ENCODE data around the gene IQGAP1. TPM values are rescaled to one million over a fixed set of nuclear protein-coding genes. Genes with fewer than 3 reads are reported as not detected.

IQGAP1 gene
- total and polyA plus RNA-seq, 9 of the 15 experiments (the other 6 are each of a cell fraction or from before 2014, with no cell fraction given), result 37.6 to 143 (median 77.7) TPM

DNA sequence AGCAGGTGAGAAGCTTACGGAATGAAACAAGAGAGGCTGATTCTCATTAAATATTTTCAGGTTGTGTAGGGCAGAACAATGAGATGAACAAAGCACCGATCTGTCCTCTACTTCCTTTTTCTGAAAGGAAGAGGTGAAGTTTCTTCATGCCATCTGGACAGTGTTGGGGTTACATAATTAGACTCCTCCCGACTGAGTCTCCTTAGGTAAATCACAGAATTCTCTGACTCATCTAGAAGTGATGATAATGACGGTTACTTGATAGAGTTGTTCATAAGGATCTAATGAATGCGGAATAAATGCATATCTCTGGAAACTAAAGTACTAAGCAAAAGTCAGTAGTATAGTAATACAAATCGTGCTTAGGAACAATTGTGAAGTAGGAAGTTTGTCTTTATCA lies 162.9 kb downstream of the IQGAP1 start (continued):
- TF ChIP-seq, protein P1, sequence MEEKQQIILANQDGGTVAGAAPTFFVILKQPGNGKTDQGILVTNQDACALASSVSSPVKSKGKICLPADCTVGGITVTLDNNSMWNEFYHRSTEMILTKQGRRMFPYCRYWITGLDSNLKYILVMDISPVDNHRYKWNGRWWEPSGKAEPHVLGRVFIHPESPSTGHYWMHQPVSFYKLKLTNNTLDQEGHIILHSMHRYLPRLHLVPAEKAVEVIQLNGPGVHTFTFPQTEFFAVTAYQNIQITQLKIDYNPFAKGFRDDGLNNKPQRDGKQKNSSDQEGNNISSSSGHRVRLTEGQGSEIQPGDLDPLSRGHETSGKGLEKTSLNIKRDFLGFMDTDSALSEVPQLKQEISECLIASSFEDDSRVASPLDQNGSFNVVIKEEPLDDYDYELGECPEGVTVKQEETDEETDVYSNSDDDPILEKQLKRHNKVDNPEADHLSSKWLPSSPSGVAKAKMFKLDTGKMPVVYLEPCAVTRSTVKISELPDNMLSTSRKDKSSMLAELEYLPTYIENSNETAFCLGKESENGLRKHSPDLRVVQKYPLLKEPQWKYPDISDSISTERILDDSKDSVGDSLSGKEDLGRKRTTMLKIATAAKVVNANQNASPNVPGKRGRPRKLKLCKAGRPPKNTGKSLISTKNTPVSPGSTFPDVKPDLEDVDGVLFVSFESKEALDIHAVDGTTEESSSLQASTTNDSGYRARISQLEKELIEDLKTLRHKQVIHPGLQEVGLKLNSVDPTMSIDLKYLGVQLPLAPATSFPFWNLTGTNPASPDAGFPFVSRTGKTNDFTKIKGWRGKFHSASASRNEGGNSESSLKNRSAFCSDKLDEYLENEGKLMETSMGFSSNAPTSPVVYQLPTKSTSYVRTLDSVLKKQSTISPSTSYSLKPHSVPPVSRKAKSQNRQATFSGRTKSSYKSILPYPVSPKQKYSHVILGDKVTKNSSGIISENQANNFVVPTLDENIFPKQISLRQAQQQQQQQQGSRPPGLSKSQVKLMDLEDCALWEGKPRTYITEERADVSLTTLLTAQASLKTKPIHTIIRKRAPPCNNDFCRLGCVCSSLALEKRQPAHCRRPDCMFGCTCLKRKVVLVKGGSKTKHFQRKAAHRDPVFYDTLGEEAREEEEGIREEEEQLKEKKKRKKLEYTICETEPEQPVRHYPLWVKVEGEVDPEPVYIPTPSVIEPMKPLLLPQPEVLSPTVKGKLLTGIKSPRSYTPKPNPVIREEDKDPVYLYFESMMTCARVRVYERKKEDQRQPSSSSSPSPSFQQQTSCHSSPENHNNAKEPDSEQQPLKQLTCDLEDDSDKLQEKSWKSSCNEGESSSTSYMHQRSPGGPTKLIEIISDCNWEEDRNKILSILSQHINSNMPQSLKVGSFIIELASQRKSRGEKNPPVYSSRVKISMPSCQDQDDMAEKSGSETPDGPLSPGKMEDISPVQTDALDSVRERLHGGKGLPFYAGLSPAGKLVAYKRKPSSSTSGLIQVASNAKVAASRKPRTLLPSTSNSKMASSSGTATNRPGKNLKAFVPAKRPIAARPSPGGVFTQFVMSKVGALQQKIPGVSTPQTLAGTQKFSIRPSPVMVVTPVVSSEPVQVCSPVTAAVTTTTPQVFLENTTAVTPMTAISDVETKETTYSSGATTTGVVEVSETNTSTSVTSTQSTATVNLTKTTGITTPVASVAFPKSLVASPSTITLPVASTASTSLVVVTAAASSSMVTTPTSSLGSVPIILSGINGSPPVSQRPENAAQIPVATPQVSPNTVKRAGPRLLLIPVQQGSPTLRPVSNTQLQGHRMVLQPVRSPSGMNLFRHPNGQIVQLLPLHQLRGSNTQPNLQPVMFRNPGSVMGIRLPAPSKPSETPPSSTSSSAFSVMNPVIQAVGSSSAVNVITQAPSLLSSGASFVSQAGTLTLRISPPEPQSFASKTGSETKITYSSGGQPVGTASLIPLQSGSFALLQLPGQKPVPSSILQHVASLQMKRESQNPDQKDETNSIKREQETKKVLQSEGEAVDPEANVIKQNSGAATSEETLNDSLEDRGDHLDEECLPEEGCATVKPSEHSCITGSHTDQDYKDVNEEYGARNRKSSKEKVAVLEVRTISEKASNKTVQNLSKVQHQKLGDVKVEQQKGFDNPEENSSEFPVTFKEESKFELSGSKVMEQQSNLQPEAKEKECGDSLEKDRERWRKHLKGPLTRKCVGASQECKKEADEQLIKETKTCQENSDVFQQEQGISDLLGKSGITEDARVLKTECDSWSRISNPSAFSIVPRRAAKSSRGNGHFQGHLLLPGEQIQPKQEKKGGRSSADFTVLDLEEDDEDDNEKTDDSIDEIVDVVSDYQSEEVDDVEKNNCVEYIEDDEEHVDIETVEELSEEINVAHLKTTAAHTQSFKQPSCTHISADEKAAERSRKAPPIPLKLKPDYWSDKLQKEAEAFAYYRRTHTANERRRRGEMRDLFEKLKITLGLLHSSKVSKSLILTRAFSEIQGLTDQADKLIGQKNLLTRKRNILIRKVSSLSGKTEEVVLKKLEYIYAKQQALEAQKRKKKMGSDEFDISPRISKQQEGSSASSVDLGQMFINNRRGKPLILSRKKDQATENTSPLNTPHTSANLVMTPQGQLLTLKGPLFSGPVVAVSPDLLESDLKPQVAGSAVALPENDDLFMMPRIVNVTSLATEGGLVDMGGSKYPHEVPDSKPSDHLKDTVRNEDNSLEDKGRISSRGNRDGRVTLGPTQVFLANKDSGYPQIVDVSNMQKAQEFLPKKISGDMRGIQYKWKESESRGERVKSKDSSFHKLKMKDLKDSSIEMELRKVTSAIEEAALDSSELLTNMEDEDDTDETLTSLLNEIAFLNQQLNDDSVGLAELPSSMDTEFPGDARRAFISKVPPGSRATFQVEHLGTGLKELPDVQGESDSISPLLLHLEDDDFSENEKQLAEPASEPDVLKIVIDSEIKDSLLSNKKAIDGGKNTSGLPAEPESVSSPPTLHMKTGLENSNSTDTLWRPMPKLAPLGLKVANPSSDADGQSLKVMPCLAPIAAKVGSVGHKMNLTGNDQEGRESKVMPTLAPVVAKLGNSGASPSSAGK (IDR thresholded peaks at IDR 0.05), result no peak
- TF ChIP-seq, protein P2, sequence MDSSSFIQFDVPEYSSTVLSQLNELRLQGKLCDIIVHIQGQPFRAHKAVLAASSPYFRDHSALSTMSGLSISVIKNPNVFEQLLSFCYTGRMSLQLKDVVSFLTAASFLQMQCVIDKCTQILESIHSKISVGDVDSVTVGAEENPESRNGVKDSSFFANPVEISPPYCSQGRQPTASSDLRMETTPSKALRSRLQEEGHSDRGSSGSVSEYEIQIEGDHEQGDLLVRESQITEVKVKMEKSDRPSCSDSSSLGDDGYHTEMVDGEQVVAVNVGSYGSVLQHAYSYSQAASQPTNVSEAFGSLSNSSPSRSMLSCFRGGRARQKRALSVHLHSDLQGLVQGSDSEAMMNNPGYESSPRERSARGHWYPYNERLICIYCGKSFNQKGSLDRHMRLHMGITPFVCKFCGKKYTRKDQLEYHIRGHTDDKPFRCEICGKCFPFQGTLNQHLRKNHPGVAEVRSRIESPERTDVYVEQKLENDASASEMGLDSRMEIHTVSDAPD (CRISPR knock-in tag; IDR thresholded peaks at IDR 0.05), result no peak
- TF ChIP-seq RBM34 (IDR thresholded peaks at IDR 0.05; ENCODE audit: borderline replicate concordance, insufficient read depth, low read length), result no peak

Small RNAs within 50 kb of the gene (small RNA-seq; reads per million reads assigned to genes)
- gene NDUFA3P4, result not detected

Other genes with a start within 250 kb of the IQGAP1 start
- gene SEMA4B, start 186.9 kb upstream of the IQGAP1 start, total RNA-seq (2014; rRNA removed), result 11.0 and 38.7 TPM in 2 replicates
- 8.5 and 10.7 TPM in 2 replicates for gene SEMA4B, start 186.9 kb upstream of the IQGAP1 start, total RNA-seq (2014; rRNA removed; fragmentation: Illumina TruSeq; extraction: Trizol)
- 16.7 and 17.7 TPM in 2 replicates for gene SEMA4B, start 186.9 kb upstream of the IQGAP1 start, total RNA-seq (2015; rRNA removed; fragmentation: Illumina TruSeq; extraction: Trizol)
- 33.6 and 37.9 TPM in 2 replicates for gene SEMA4B, start 186.9 kb upstream of the IQGAP1 start, total RNA-seq (2021)
- 28.8 and 56.9 TPM in 2 replicates for gene SEMA4B, start 186.9 kb upstream of the IQGAP1 start, polyA plus RNA-seq (2011; rRNA removed)
- 10.9 and 16.9 TPM in 2 replicates for gene SEMA4B, start 186.9 kb upstream of the IQGAP1 start, polyA plus RNA-seq (2014; fragmentation: Illumina TruSeq; extraction: Trizol)
- gene SEMA4B, start 186.9 kb upstream of the IQGAP1 start, polyA plus RNA-seq (2014; fragmentation: Nextera tagmentation; extraction: Ambion mirVana), result 1 to 10 TPM; 1.3 to 1.5 TPM
- 24.8 and 27.8 TPM in 2 replicates for gene SEMA4B, start 186.9 kb upstream of the IQGAP1 start, polyA plus RNA-seq (2014; rRNA removed)
- gene CIB1, start 154.3 kb upstream of the IQGAP1 start, total RNA-seq (2014; rRNA removed), result 61.4 and 94.5 TPM in 2 replicates
- gene CIB1, start 154.3 kb upstream of the IQGAP1 start, total RNA-seq (2014; rRNA removed; fragmentation: Illumina TruSeq; extraction: Trizol), result 46.9 and 49.6 TPM in 2 replicates
- gene CIB1, start 154.3 kb upstream of the IQGAP1 start, total RNA-seq (2015; rRNA removed; fragmentation: Illumina TruSeq; extraction: Trizol), result 63.4 and 64.5 TPM in 2 replicates
- 106 and 107 TPM in 2 replicates for gene CIB1, start 154.3 kb upstream of the IQGAP1 start, total RNA-seq (2021)
- 136 and 186 TPM in 2 replicates for gene CIB1, start 154.3 kb upstream of the IQGAP1 start, polyA plus RNA-seq (2011; rRNA removed)
- 107 and 138 TPM in 2 replicates for gene CIB1, start 154.3 kb upstream of the IQGAP1 start, polyA plus RNA-seq (2014; fragmentation: Illumina TruSeq; extraction: Trizol)
- 10 to 100 TPM; 14.9 to 33.8 TPM for gene CIB1, start 154.3 kb upstream of the IQGAP1 start, polyA plus RNA-seq (2014; fragmentation: Nextera tagmentation; extraction: Ambion mirVana)
- gene CIB1, start 154.3 kb upstream of the IQGAP1 start, polyA plus RNA-seq (2014; rRNA removed), result 128 and 142 TPM in 2 replicates
- gene GDPGP1, start 154.0 kb upstream of the IQGAP1 start, total RNA-seq (2014; rRNA removed), result 3.9 and 4.0 TPM in 2 replicates
- gene GDPGP1, start 154.0 kb upstream of the IQGAP1 start, total RNA-seq (2014; rRNA removed; fragmentation: Illumina TruSeq; extraction: Trizol), result 2.8 and 3.0 TPM in 2 replicates
- gene GDPGP1, start 154.0 kb upstream of the IQGAP1 start, total RNA-seq (2015; rRNA removed; fragmentation: Illumina TruSeq; extraction: Trizol), result 2.4 and 3.0 TPM in 2 replicates
- gene GDPGP1, start 154.0 kb upstream of the IQGAP1 start, total RNA-seq (2021), result 6.0 and 6.1 TPM in 2 replicates
- 3.7 and 4.0 TPM in 2 replicates for gene GDPGP1, start 154.0 kb upstream of the IQGAP1 start, polyA plus RNA-seq (2011; rRNA removed)
- gene GDPGP1, start 154.0 kb upstream of the IQGAP1 start, polyA plus RNA-seq (2014; fragmentation: Illumina TruSeq; extraction: Trizol), result 1.2 and 2.0 TPM in 2 replicates
- under 1 TPM; 0.78 to 0.92 TPM for gene GDPGP1, start 154.0 kb upstream of the IQGAP1 start, polyA plus RNA-seq (2014; fragmentation: Nextera tagmentation; extraction: Ambion mirVana)
- gene GDPGP1, start 154.0 kb upstream of the IQGAP1 start, polyA plus RNA-seq (2014; rRNA removed), result 2.6 and 3.3 TPM in 2 replicates
- 0.04 TPM in 1 of 2 replicates, not detected in the other for gene TTLL13, start 138.7 kb upstream of the IQGAP1 start, total RNA-seq (2014; rRNA removed)
- 0.10 and 0.22 TPM in 2 replicates for gene TTLL13, start 138.7 kb upstream of the IQGAP1 start, total RNA-seq (2014; rRNA removed; fragmentation: Illumina TruSeq; extraction: Trizol)
- 0.11 TPM in 1 of 2 replicates, not detected in the other for gene TTLL13, start 138.7 kb upstream of the IQGAP1 start, total RNA-seq (2015; rRNA removed; fragmentation: Illumina TruSeq; extraction: Trizol)
- 0.11 and 0.36 TPM in 2 replicates for gene TTLL13, start 138.7 kb upstream of the IQGAP1 start, total RNA-seq (2021)
- gene TTLL13, start 138.7 kb upstream of the IQGAP1 start, polyA plus RNA-seq (2011; rRNA removed), result 0.20 and 0.24 TPM in 2 replicates
- 0.12 TPM in 1 of 2 replicates, not detected in the other for gene TTLL13, start 138.7 kb upstream of the IQGAP1 start, polyA plus RNA-seq (2014; fragmentation: Illumina TruSeq; extraction: Trizol)
- gene TTLL13, start 138.7 kb upstream of the IQGAP1 start, polyA plus RNA-seq (2014; fragmentation: Nextera tagmentation; extraction: Ambion mirVana), result under 1 TPM; 0.10 to 0.17 TPM
- 0.05 TPM in 1 of 2 replicates, not detected in the other for gene TTLL13, start 138.7 kb upstream of the IQGAP1 start, polyA plus RNA-seq (2014; rRNA removed)
- 69.5 and 73.4 TPM in 2 replicates for gene NGRN, start 122.6 kb upstream of the IQGAP1 start, total RNA-seq (2014; rRNA removed)
- gene NGRN, start 122.6 kb upstream of the IQGAP1 start, total RNA-seq (2014; rRNA removed; fragmentation: Illumina TruSeq; extraction: Trizol), result 54.9 and 58.8 TPM in 2 replicates
- gene NGRN, start 122.6 kb upstream of the IQGAP1 start, total RNA-seq (2015; rRNA removed; fragmentation: Illumina TruSeq; extraction: Trizol), result 60.0 and 61.5 TPM in 2 replicates
- gene NGRN, start 122.6 kb upstream of the IQGAP1 start, total RNA-seq (2021), result 64.6 and 66.5 TPM in 2 replicates
- 57.5 and 62.8 TPM in 2 replicates for gene NGRN, start 122.6 kb upstream of the IQGAP1 start, polyA plus RNA-seq (2011; rRNA removed)
- gene NGRN, start 122.6 kb upstream of the IQGAP1 start, polyA plus RNA-seq (2014; fragmentation: Illumina TruSeq; extraction: Trizol), result 47.9 and 56.5 TPM in 2 replicates
- gene NGRN, start 122.6 kb upstream of the IQGAP1 start, polyA plus RNA-seq (2014; fragmentation: Nextera tagmentation; extraction: Ambion mirVana), result 10 to 100 TPM; 14.0 to 21.0 TPM
- 64.5 and 70.3 TPM in 2 replicates for gene NGRN, start 122.6 kb upstream of the IQGAP1 start, polyA plus RNA-seq (2014; rRNA removed)
- gene ZNF774, start 36.0 kb upstream of the IQGAP1 start, total RNA-seq (2014; rRNA removed), result 1.00 and 1.6 TPM in 2 replicates
- gene ZNF774, start 36.0 kb upstream of the IQGAP1 start, total RNA-seq (2014; rRNA removed; fragmentation: Illumina TruSeq; extraction: Trizol), result 0.95 and 1.9 TPM in 2 replicates
- 1.2 TPM in 2 replicates for gene ZNF774, start 36.0 kb upstream of the IQGAP1 start, total RNA-seq (2015; rRNA removed; fragmentation: Illumina TruSeq; extraction: Trizol)
- gene ZNF774, start 36.0 kb upstream of the IQGAP1 start, total RNA-seq (2021), result 1.2 and 3.0 TPM in 2 replicates
- 1.5 and 1.6 TPM in 2 replicates for gene ZNF774, start 36.0 kb upstream of the IQGAP1 start, polyA plus RNA-seq (2011; rRNA removed)
- gene ZNF774, start 36.0 kb upstream of the IQGAP1 start, polyA plus RNA-seq (2014; fragmentation: Illumina TruSeq; extraction: Trizol), result 1.7 and 3.9 TPM in 2 replicates
- gene ZNF774, start 36.0 kb upstream of the IQGAP1 start, polyA plus RNA-seq (2014; fragmentation: Nextera tagmentation; extraction: Ambion mirVana), result under 1 TPM; 0.32 to 0.34 TPM
- 1.7 and 2.0 TPM in 2 replicates for gene ZNF774, start 36.0 kb upstream of the IQGAP1 start, polyA plus RNA-seq (2014; rRNA removed)
- gene CRTC3, start 141.7 kb downstream of the IQGAP1 start, total RNA-seq (2014; rRNA removed), result 7.5 and 9.1 TPM in 2 replicates
- gene CRTC3, start 141.7 kb downstream of the IQGAP1 start, total RNA-seq (2014; rRNA removed; fragmentation: Illumina TruSeq; extraction: Trizol), result 9.4 and 10.0 TPM in 2 replicates
- 11.3 and 11.6 TPM in 2 replicates for gene CRTC3, start 141.7 kb downstream of the IQGAP1 start, total RNA-seq (2015; rRNA removed; fragmentation: Illumina TruSeq; extraction: Trizol)
- 18.5 and 19.0 TPM in 2 replicates for gene CRTC3, start 141.7 kb downstream of the IQGAP1 start, total RNA-seq (2021)
- gene CRTC3, start 141.7 kb downstream of the IQGAP1 start, polyA plus RNA-seq (2011; rRNA removed), result 14.1 and 17.2 TPM in 2 replicates
- 12.7 and 13.8 TPM in 2 replicates for gene CRTC3, start 141.7 kb downstream of the IQGAP1 start, polyA plus RNA-seq (2014; fragmentation: Illumina TruSeq; extraction: Trizol)
- gene CRTC3, start 141.7 kb downstream of the IQGAP1 start, polyA plus RNA-seq (2014; fragmentation: Nextera tagmentation; extraction: Ambion mirVana), result 1 to 10 TPM; 1.2 to 2.1 TPM
- gene CRTC3, start 141.7 kb downstream of the IQGAP1 start, polyA plus RNA-seq (2014; rRNA removed), result 9.1 and 11.7 TPM in 2 replicates